Ovary (tissue), 9 donors: Measurements from ENCODE around the gene BRD4. TPM values are rescaled to one million over a fixed set of nuclear protein-coding genes. Genes with fewer than 3 reads are reported as not detected.

Source experiments
- DNase-seq, 5 donors: peaks; one replicate each; pipeline ENCODE4 v3.0.0-alpha.2; 2019 to 2020
- H3K27ac ChIP-seq, 2 donors: fragments of 200-600 bp; one replicate each; pipeline versions ENCODE4 v1.5.1 to v1.8.0; 2019 to 2022
- H3K27me3 ChIP-seq: fragments of 200-600 bp; one replicate; pipeline ENCODE4 v1.8.0; 2022
- H3K36me3 ChIP-seq: fragments of 200-600 bp; sonication (generic); one replicate; pipeline ENCODE4 v1.5.1; 2019
- H3K4me1 ChIP-seq: one replicate; pipeline ENCODE4 v1.8.1; 2013; ENCODE audit warnings: mild to moderate bottlenecking, moderate library complexity; ENCODE audit not compliant: insufficient read depth
- H3K4me3 ChIP-seq: fragments of 200-600 bp; sonication (generic); one replicate; pipeline ENCODE4 v1.5.1; 2017
- H3K9me3 ChIP-seq, 2 donors: fragments of 200-600 bp in 1 of 2; sonication (generic) in 1 of 2; one replicate each; pipeline versions ENCODE4 v1.5.1 to v1.8.1; 2013 to 2019; ENCODE audit warnings: mild to moderate bottlenecking in 1 of 2, moderate library complexity in 1 of 2
- CTCF ChIP-seq, 3 donors: fragments of 450-650 bp in 2 of 3; fragments of 200-600 bp in 1 of 3; IDR thresholded peaks; one replicate each; pipeline versions ENCODE4 v1.5.1 to v1.8.0; 2016 to 2022; ENCODE audit warnings: antibody characterized with exemption in 3 of 3, mild to moderate bottlenecking in 1 of 3
- EP300 ChIP-seq: sonication (generic); formaldehyde crosslinking; IDR thresholded peaks from one replicate; pipeline ENCODE4 v1.6.1; 2017; ENCODE audit warnings: antibody characterized with exemption
- POLR2A ChIP-seq: fragments of 450-650 bp; IDR thresholded peaks from one replicate; pipeline ENCODE4 v1.6.1; 2017; ENCODE audit warnings: antibody characterized with exemption, mild to moderate bottlenecking, moderate library complexity
- WGBS, 3 donors: extraction: QIAGEN DNeasy Blood & Tissue Kit in 1 of 3; methylation state at CpG; one replicate each; pipeline versions ENCODE4 v1.1.5 to v1.1.7; 2013 to 2017; 5-methylcytosine and 5-hydroxymethylcytosine counted together
- intact Hi-C, 4 donors: fragments of 100-400 bp; cut with DNase I; formaldehyde crosslinking; loops; one replicate each; pipeline versions ENCODE4 v1.11.0 to v1.15.1; 2022 to 2023
- polyA plus RNA-seq, 2 donors: library from polyadenylated mRNA; stranded (reverse); fragments of 200-250 nt in 1 of 2; fragments of 350-450 nt in 1 of 2; fragmentation: Illumina TruSeq in 1 of 2; extraction: RNeasy Lipid Tissue Mini Kit (QIAGEN cat#74804) in 1 of 2; gene quantifications; one replicate each; pipeline ENCODE4 v1.2.3, GENCODE V29; 2013 to 2014
- small RNA-seq: library from RNA; depleted of rRNA; stranded (forward); fragments of <200 nt; gene quantifications from one replicate; pipeline ENCODE3, GENCODE V24; 2016
- total RNA-seq, 7 donors: library from RNA; depleted of rRNA in 2 of 7; stranded (reverse); fragments of >200 nt in 2 of 7; fragmentation: NEBNext Ultra II Directional in 3 of 7; extraction: Animal tissue kit (Norgen Biotek cat#: 25700) in 3 of 7; gene quantifications; one replicate each; pipeline versions ENCODE4 v1.1.0 to v1.2.4, GENCODE V29; 2016 to 2023
- donor health status: DM: no; HTN: no; CAD: no; lungs with moderate emphysema.
- donor health status: DM: no; HTN: no; CAD: no.
- donor health status: Bipolar disorder and iron deficiency.
- donor health status: DM: yes; HTN: yes; CAD: no.
- donor health status: DM: no; HTN: no; CAD: no.
- donor health status: DM: yes; HTN: yes; CAD: no.

BRD4 gene
- total and polyA plus RNA-seq, 9 donors = 19.6 to 127 (median 90.4) TPM

GRCh38 chr19:15191982-15192381, 140.4 kb downstream of the BRD4 start:
- Histone ChIP-seq H3K4me3 (no peak overlapping the region), H3K4me1 (no peaks in the 10 kb centered on the region), H3K27me3 (no peaks in the 10 kb centered on the region), H3K9me3 (no peaks in the 10 kb centered on the region), H3K27ac (no peak overlapping the region), H3K36me3 (no peaks in the 10 kb centered on the region)
- DNase-seq = no peak
- WGBS, 3 donors = 92 to 95% (median 93%) methylated on average over 18 of the region's 18 CpGs
- TF ChIP-seq CTCF (IDR thresholded peaks at IDR 0.05) (no peak), EP300 (no peak), POLR2A (no peak)
- intact Hi-C loops = no loop called here

GRCh38 chr19:15191514-15191913, 140.8 kb downstream of the BRD4 start:
- intact Hi-C loops = no loop called here
- H3K36me3 ChIP-seq = no peaks in the 10 kb centered on the region
- WGBS, 3 donors = 90 to 92% (median 92%) methylated on average over 16 to 18 of the region's 18 CpGs

GRCh38 chr19:15188851-15189250, 143.5 kb downstream of the BRD4 start:
- TF ChIP-seq CTCF (IDR thresholded peaks at IDR 0.05) (no peak), POLR2A (no peak), EP300 (no peak)
- Histone ChIP-seq H3K27me3 (no peaks in the 10 kb centered on the region), H3K4me1 (no peaks in the 10 kb centered on the region), H3K36me3 (no peaks in the 10 kb centered on the region), H3K4me3 (no peak overlapping the region), H3K27ac (no peak overlapping the region), H3K9me3 (no peaks in the 10 kb centered on the region)
- no peak for DNase-seq
- intact Hi-C loops = no loop called here
- 88 to 90% (median 89%) methylated on average over 24 of the region's 24 CpGs for WGBS, 3 donors

More at GRCh38 chr19:15191514-15191913, 140.8 kb downstream of the BRD4 start:
- H3K27ac ChIP-seq = no peak overlapping the region
- DNase-seq = no peak
- no peaks in the 10 kb centered on the region for H3K27me3 ChIP-seq
- H3K4me3 ChIP-seq = no peak overlapping the region
- H3K9me3 ChIP-seq = no peaks in the 10 kb centered on the region
- no peak for TF ChIP-seq EP300
- no peak for TF ChIP-seq POLR2A
- no peak for TF ChIP-seq CTCF (IDR thresholded peaks at IDR 0.05)
- H3K4me1 ChIP-seq = no peaks in the 10 kb centered on the region

GRCh38 chr19:15187026-15188007, 145.0 kb downstream of the BRD4 start:
- intact Hi-C loops = no loop called here
- Histone ChIP-seq H3K27ac (no peak overlapping the region), H3K27me3 (no peaks in the 10 kb centered on the region), H3K9me3 (no peaks in the 10 kb centered on the region), H3K36me3 (no peaks in the 10 kb centered on the region), H3K4me3 (no peak overlapping the region), H3K4me1 (no peaks in the 10 kb centered on the region)
- no peak for DNase-seq
- TF ChIP-seq EP300 = no peak
- TF ChIP-seq POLR2A = no peak
- no peak for TF ChIP-seq CTCF (IDR thresholded peaks at IDR 0.05)
- WGBS, 3 donors = 94 to 96% (median 95%) methylated on average over 38 of the region's 38 CpGs

Small RNA genes lying within 50 kb of the gene (small RNA-seq; reads per million reads assigned to genes)
- gene AC005776.1 = not detected

Other genes with a start within 250 kb of the BRD4 start
- 10 to 100 TPM; 22.2 to 61.9 (median 43.5) TPM for gene SYDE1, start 225.1 kb downstream of the BRD4 start, total RNA-seq
- 10 to 100 TPM in 1 of 2 donors, 1 to 10 TPM in 1; 9.4 to 22.9 TPM for gene SYDE1, start 225.1 kb downstream of the BRD4 start, polyA plus RNA-seq
- 10 to 100 TPM in 5 of 7 donors, 1 to 10 TPM in 2; 6.1 to 47.6 (median 17.9) TPM for gene NOTCH3, start 131.5 kb downstream of the BRD4 start, total RNA-seq
- 10 to 100 TPM; 17.9 to 23.5 TPM for gene NOTCH3, start 131.5 kb downstream of the BRD4 start, polyA plus RNA-seq
- under 1 TPM in 6 of 7 donors, not detected in 1; 0.24 to 0.89 (median 0.49) TPM for gene EPHX3, start 100.1 kb downstream of the BRD4 start, total RNA-seq
- under 1 TPM; 0.30 to 0.67 TPM for gene EPHX3, start 100.1 kb downstream of the BRD4 start, polyA plus RNA-seq
- 10 to 100 TPM; 19.1 to 53.3 (median 46.4) TPM for gene AKAP8, start 47.2 kb upstream of the BRD4 start, total RNA-seq
- gene AKAP8, start 47.2 kb upstream of the BRD4 start, polyA plus RNA-seq = 10 to 100 TPM; 13.6 to 21.6 TPM
- gene AKAP8L, start 86.4 kb upstream of the BRD4 start, total RNA-seq = 100 to 1,000 TPM in 3 of 7 donors, 10 to 100 TPM in 4; 85.9 to 121 (median 93.2) TPM
- gene AKAP8L, start 86.4 kb upstream of the BRD4 start, polyA plus RNA-seq = 10 to 100 TPM; 70.3 to 78.5 TPM
- 10 to 100 TPM; 21.0 to 46.5 (median 41.7) TPM for gene WIZ, start 117.4 kb upstream of the BRD4 start, total RNA-seq
- 10 to 100 TPM in 1 of 2 donors, 1 to 10 TPM in 1; 4.8 to 24.7 TPM for gene WIZ, start 117.4 kb upstream of the BRD4 start, polyA plus RNA-seq
- 1 to 10 TPM in 5 of 7 donors, under 1 TPM in 2; 0.61 to 2.6 (median 1.4) TPM for gene RASAL3, start 132.0 kb upstream of the BRD4 start, total RNA-seq
- gene RASAL3, start 132.0 kb upstream of the BRD4 start, polyA plus RNA-seq = 1 to 10 TPM in 1 of 2 donors, under 1 TPM in 1; 0.63 to 1.5 TPM
- under 1 TPM in 1 of 7 donors, not detected in 6; 0.28 TPM for gene PGLYRP2, start 147.0 kb upstream of the BRD4 start, total RNA-seq
- not detected for gene PGLYRP2, start 147.0 kb upstream of the BRD4 start, polyA plus RNA-seq
- gene CYP4F22, start 176.0 kb upstream of the BRD4 start, total RNA-seq = under 1 TPM in 2 of 7 donors, not detected in 5; 0.08 to 0.13 TPM
- under 1 TPM in 1 of 2 donors, not detected in 1; 0.13 TPM for gene CYP4F22, start 176.0 kb upstream of the BRD4 start, polyA plus RNA-seq